Right cardiac atrium (tissue), 5 donors: Measurements from ENCODE around the gene MYZAP. TPM values are rescaled to one million over a fixed set of nuclear protein-coding genes. Genes with fewer than 3 reads are reported as not detected.

ENCODE experiments used
- ATAC-seq, 2 donors: fragments of 200-7000 bp; cut with Tn5 transposase; one replicate each; pipeline versions ENCODE4 v1.8.0 to v1.9.1; 2020; ENCODE audit warnings: moderate library complexity in 2 of 2, mild to moderate bottlenecking in 1 of 2
- DNase-seq, 3 donors: peaks; one replicate each; pipeline ENCODE4 v3.0.0-alpha.2; 2020
- H3K27ac ChIP-seq: one replicate; pipeline ENCODE4 v1.5.1; 2013; ENCODE audit warnings: mild to moderate bottlenecking, low read length, control low read depth, moderate library complexity
- H3K27me3 ChIP-seq: one replicate; pipeline ENCODE4 v1.6.1; 2013; ENCODE audit not compliant: control insufficient read depth, insufficient read depth
- H3K4me1 ChIP-seq: one replicate; pipeline ENCODE4 v1.6.1; 2013; ENCODE audit warnings: low read length; ENCODE audit not compliant: control insufficient read depth, insufficient read depth
- H3K4me3 ChIP-seq: one replicate; pipeline ENCODE4 v1.5.1; 2013; ENCODE audit warnings: low read length, control low read depth
- H3K9me3 ChIP-seq: one replicate; pipeline ENCODE4 v1.6.1; 2013; ENCODE audit warnings: low read length; ENCODE audit not compliant: control insufficient read depth
- WGBS: extraction: QIAGEN DNeasy Blood & Tissue Kit; methylation state at CpG from one replicate; pipeline ENCODE4 v1.1.7; 2013; 5-methylcytosine and 5-hydroxymethylcytosine counted together
- intact Hi-C, 4 donors: fragments of 100-400 bp; cut with DNase I; formaldehyde crosslinking; loops; one replicate each; pipeline versions ENCODE4 v1.11.0 to v1.14.0; 2022 to 2023
- long read RNA-seq, 4 donors: library from polyadenylated mRNA; unstranded; transcript quantifications; one replicate each; pipeline ENCODE4 v2.0.0, GENCODE V29; 2020 to 2021
- polyA plus RNA-seq: library from polyadenylated mRNA; stranded (reverse); fragments of 200-250 nt; gene quantifications from one replicate; pipeline ENCODE4 v1.2.3, GENCODE V29; 2013
- total RNA-seq, 4 donors: library from RNA; stranded (reverse); fragmentation: NEBNext Ultra II Directional; extraction: Animal tissue kit (Norgen Biotek cat#: 25700); gene quantifications; one replicate each; pipeline ENCODE4 v1.2.1, GENCODE V29; 2021
- donor health status: healthy with polysubstance abuse.
- donor health status: DM: no; HTN: yes; CAD: no.
- donor health status: DM: no; HTN: no; CAD: no.
- donor health status: DM: no; HTN: yes; CAD: no; lungs with severe emphysema.
- donor health status: DM: yes; HTN: yes; CAD: no.

MYZAP gene, protein sequence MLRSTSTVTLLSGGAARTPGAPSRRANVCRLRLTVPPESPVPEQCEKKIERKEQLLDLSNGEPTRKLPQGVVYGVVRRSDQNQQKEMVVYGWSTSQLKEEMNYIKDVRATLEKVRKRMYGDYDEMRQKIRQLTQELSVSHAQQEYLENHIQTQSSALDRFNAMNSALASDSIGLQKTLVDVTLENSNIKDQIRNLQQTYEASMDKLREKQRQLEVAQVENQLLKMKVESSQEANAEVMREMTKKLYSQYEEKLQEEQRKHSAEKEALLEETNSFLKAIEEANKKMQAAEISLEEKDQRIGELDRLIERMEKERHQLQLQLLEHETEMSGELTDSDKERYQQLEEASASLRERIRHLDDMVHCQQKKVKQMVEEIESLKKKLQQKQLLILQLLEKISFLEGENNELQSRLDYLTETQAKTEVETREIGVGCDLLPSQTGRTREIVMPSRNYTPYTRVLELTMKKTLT
- 100 to 1,000 TPM; 557 to 764 (median 622) TPM for total RNA-seq
- polyA plus RNA-seq, result 558 TPM
- long read RNA-seq, donor 1, transcript MYZAP-202 (12 exons, 2,181 nt), result minor isoform, 34 of 2,580 reads
- long read RNA-seq, donor 1, transcript MYZAP-201 (13 exons, 2,361 nt), result major isoform, 2,438 of 2,580 reads
- long read RNA-seq, donor 1, partial matches to known transcripts, result 75 of 2,580 reads
- long read RNA-seq, donor 1, other reads (novel, unspliced or antisense), result 33 of 2,580 reads
- long read RNA-seq, donor 2, transcript MYZAP-202 (12 exons, 2,181 nt), result minor isoform, 10 of 970 reads
- long read RNA-seq, donor 2, transcript MYZAP-201 (13 exons, 2,361 nt), result major isoform, 924 of 970 reads
- long read RNA-seq, donor 2, partial matches to known transcripts, result 25 of 970 reads
- long read RNA-seq, donor 2, other reads (novel, unspliced or antisense), result 11 of 970 reads
- long read RNA-seq, donor 3, transcript MYZAP-202 (12 exons, 2,181 nt), result minor isoform, 87 of 5,965 reads
- long read RNA-seq, donor 3, transcript MYZAP-201 (13 exons, 2,361 nt), result major isoform, 5,387 of 5,965 reads
- long read RNA-seq, donor 3, partial matches to known transcripts, result 362 of 5,965 reads
- long read RNA-seq, donor 3, other reads (novel, unspliced or antisense), result 129 of 5,965 reads
- long read RNA-seq, donor 4, transcript MYZAP-201 (13 exons, 2,361 nt), result major isoform, 1,301 of 1,359 reads
- long read RNA-seq, donor 4, transcript MYZAP-202 (12 exons, 2,181 nt), result minor isoform, 17 of 1,359 reads
- long read RNA-seq, donor 4, partial matches to known transcripts, result 30 of 1,359 reads
- long read RNA-seq, donor 4, other reads (novel, unspliced or antisense), result 11 of 1,359 reads

DNA sequence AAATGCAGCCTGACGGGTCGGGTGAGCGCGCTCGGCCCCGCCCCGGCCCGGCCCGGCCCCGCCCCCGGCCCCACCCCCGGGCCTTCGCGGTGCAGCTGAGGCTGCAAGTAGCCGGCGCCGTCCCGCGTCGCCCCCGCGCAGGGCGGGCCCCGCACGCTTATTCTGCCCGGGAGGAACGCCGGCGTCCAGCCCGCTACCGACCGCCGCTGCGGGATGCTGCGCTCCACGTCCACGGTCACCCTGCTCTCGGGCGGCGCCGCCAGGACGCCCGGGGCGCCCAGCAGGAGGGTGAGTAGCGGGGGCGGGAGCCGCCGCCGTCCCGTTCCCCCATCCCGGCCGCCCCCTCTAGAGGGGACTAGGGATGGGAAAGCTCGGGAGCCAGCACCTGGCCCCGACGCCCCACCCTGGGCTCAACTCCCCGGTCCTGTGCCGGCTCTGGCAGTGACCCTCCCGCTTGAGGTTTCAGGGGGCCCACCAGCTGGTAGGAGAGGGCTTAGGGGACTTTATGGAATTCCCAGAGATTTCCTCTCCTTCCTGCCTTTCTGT lies at the start of gene MYZAP:
TSS of gene MYZAP (plus strand) at position 83 of the 546 bp plus-strand sequence. CDS start at position 214, 131 bp downstream.
- intact Hi-C loops, result no loop called here
- WGBS, result 2% methylated on average over 58 of the region's 58 CpGs

GRCh38 chr15:57542505-57542817 lies 49.2 kb upstream of the MYZAP start:
- no peaks in the 10 kb centered on the region for H3K27me3 ChIP-seq
- intact Hi-C loops, result no loop called here
- H3K4me1 ChIP-seq, result no peaks in the 10 kb centered on the region
- WGBS, result 22% methylated on average over 4 of the region's 4 CpGs
- DNase-seq (no peak), ATAC-seq (no peak)
- no peak overlapping the region for H3K27ac ChIP-seq
- H3K4me3 ChIP-seq, result no peak overlapping the region
- H3K9me3 ChIP-seq, result no peaks in the 10 kb centered on the region

More for the DNA sequence above, at the start of gene MYZAP:
- Histone ChIP-seq H3K4me3 (peak within 1 kb of the TSS; percentile 62), H3K4me1 (peaks cover 22% of the 10 kb centered on the region), H3K27ac (peak within 1 kb of the TSS; percentile 73), H3K9me3 (no peaks in the 10 kb centered on the region), H3K27me3 (no peaks in the 10 kb centered on the region)
- DNase-seq (peak; percentile 62 to 88 (median 87)), ATAC-seq (peak; percentile 64 to 73)

GRCh38 chr15:57544848-57545480 lies 46.7 kb upstream of the MYZAP start:
- peaks cover 5% of the 10 kb centered on the region for H3K4me1 ChIP-seq
- DNase-seq, result no peak
- no peak for ATAC-seq
- no peak overlapping the region for H3K27ac ChIP-seq
- H3K27me3 ChIP-seq, result no peaks in the 10 kb centered on the region
- H3K9me3 ChIP-seq, result no peaks in the 10 kb centered on the region
- intact Hi-C loops, result no loop called here
- no peak overlapping the region for H3K4me3 ChIP-seq
- 72% methylated on average over 11 of the region's 11 CpGs for WGBS

DNA sequence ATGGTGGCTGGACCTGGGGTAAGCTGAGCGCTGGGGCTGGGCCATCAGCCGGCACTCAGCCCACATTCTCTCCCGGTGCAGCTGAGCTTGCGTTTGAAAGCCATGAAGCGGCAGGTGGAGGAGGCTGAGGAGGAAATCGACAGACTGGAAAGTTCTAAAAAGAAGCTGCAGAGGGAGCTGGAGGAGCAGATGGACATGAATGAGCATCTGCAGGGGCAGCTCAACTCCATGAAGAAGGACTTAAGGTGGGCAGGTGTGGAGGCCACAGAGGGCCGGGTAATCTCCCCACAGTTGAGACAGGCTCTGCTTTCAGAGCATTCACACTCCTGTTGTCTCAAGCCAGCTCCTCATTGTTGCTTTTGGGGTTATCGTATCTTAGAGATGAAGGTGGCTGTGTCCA lies 45.7 kb upstream of the MYZAP start:
- Histone ChIP-seq H3K27ac (no peak overlapping the region), H3K4me1 (peaks cover 12% of the 10 kb centered on the region), H3K27me3 (no peaks in the 10 kb centered on the region), H3K9me3 (no peaks in the 10 kb centered on the region), H3K4me3 (no peak overlapping the region)
- 83% methylated on average over 8 of the region's 8 CpGs for WGBS
- ATAC-seq (no peak), DNase-seq (no peak)
- intact Hi-C loops, result no loop called here

DNA sequence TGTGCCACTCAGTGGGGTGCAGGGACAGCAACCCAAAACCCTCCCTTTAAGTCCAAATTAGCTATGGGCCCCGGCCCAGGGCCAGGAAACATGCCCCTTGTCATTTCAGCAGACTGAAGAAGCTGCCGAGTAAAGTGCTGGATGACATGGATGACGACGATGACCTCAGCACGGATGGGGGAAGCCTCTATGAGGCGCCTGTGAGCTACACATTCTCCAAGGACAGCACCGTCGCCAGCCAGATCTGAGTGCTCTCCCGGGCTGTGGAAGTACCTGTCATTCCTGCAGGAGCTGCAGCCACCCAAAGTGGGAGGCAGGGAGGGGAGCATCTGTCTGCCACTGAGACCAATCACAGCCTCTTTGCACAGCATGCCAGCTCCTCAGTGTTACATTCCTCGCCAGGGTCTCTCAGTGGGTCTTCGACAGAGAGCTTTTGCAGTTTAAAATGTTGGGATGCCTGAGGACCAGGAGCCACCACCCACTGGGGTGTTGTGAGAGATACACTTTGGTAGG lies 44.4 kb upstream of the MYZAP start:
- intact Hi-C loops, result no loop called here
- ATAC-seq, result no peak
- 61% methylated on average over 11 of the region's 11 CpGs for WGBS
- DNase-seq, result no peak
- Histone ChIP-seq H3K4me3 (no peak overlapping the region), H3K27ac (peak overlapping the region; percentile 28), H3K9me3 (no peaks in the 10 kb centered on the region), H3K27me3 (no peaks in the 10 kb centered on the region), H3K4me1 (peaks cover 20% of the 10 kb centered on the region)

GRCh38 chr15:57548351-57548750 lies 43.4 kb upstream of the MYZAP start:
- Histone ChIP-seq H3K27me3 (no peaks in the 10 kb centered on the region), H3K27ac (no peak overlapping the region), H3K4me1 (peaks cover 26% of the 10 kb centered on the region), H3K9me3 (no peaks in the 10 kb centered on the region), H3K4me3 (no peak overlapping the region)
- intact Hi-C loops, result no loop called here
- whole genome bisulfite sequencing, result 80% methylated on average over 2 of the region's 2 CpGs
- DNase-seq, result no peak
- no peak for ATAC-seq

DNA sequence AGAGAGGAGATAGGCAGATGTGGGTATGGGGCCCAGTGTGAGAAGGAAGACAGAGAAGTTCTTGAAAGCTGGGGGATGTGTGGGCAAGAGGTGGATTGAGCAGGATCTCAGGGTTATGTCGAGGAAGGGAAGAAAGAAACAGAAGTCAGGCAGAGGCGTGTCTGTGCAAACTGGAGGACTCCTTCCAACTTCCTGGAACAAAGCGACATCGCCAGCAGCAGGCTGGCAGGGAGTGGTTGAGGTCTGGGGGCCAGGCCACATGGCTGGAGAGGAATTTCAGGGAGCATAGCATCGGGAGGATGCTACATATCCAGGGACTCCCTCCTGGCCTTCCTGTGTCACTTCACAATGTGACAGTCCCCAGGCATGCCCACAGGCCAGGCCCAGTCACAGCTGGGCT lies 42.9 kb upstream of the MYZAP start:
- Histone ChIP-seq H3K9me3 (no peaks in the 10 kb centered on the region), H3K27ac (peak overlapping the region; percentile 9), H3K27me3 (no peaks in the 10 kb centered on the region), H3K4me3 (no peak overlapping the region), H3K4me1 (peaks cover 28% of the 10 kb centered on the region)
- intact Hi-C loops, result no loop called here
- ATAC-seq (no peak), DNase-seq (no peak)
- 69% methylated on average over 5 of the region's 5 CpGs for WGBS

GRCh38 chr15:57549935-57550334 lies 41.8 kb upstream of the MYZAP start:
- intact Hi-C loops, result loop anchor here in 1 of 4 donors (10.0 kb wide), 1 partner anchor 155 kb away; the partner anchor contains the start of gene POLR2M
- 46% methylated on average over 6 of the region's 6 CpGs for WGBS
- ATAC-seq (peak in 1 of 2 donors; percentile 17), DNase-seq (no peak)
- Histone ChIP-seq H3K27ac (peak overlapping the region; percentile 73), H3K4me1 (peaks cover 34% of the 10 kb centered on the region), H3K27me3 (no peaks in the 10 kb centered on the region), H3K4me3 (no peak overlapping the region), H3K9me3 (no peaks in the 10 kb centered on the region)

- Histone ChIP-seq H3K27me3 (no peaks in the 10 kb centered on the region), H3K9me3 (no peaks in the 10 kb centered on the region), H3K4me3 (no peak overlapping the region), H3K27ac (peak overlapping the region; percentile 91), H3K4me1 (peaks cover 34% of the 10 kb centered on the region)
- 33% methylated on average over 4 of the region's 4 CpGs for WGBS
- intact Hi-C loops, result loop anchor here in 1 of 4 donors (10.0 kb wide), 1 partner anchor 154 kb away; the partner anchor contains the start of gene POLR2M
- ATAC-seq (peak; percentile 41 to 61), DNase-seq (peak; percentile 75 to 91 (median 85))
Measured at GRCh38 chr15:57550640-57551039, 41.1 kb upstream of the MYZAP start.
